ENCODE data around the gene GLB1L3.

DNA sequence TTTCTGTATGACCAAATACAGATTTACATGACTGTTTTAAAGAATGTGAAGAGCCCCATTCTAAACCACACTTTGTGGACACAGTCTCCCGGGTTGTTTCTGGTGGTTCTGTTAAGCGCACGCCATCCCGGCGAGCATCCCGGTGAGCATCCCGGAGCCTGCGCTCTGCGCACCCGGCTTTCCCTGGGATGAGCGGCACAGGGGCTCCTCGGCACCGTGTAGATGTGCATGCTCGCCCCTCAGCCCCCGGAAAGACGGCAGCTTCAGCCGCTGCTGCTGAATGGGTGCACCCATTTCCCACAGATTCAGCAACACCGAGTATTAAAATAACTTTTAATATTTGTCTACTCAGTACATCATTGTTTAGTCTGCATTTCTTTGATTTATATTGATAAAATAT, 91.6 kb downstream of the GLB1L3 start:
- TF ChIP-seq ZNF24 (tag by site-specific recombination; IDR thresholded peaks at IDR 0.05) (no peak), ZBTB21 (tag by site-specific recombination; IDR thresholded peaks at IDR 0.05) (no peak), YY1 (tag by site-specific recombination; IDR thresholded peaks at IDR 0.05) (no peak), ZNF747 (tag by site-specific recombination; IDR thresholded peaks at IDR 0.05) (no peak), ZNF311 (tag by site-specific recombination; IDR thresholded peaks at IDR 0.05; ENCODE audit: borderline replicate concordance) (no peak), GLI4 (tag by site-specific recombination; IDR thresholded peaks at IDR 0.05) (no peak)
- TF ChIP-seq, protein P1, sequence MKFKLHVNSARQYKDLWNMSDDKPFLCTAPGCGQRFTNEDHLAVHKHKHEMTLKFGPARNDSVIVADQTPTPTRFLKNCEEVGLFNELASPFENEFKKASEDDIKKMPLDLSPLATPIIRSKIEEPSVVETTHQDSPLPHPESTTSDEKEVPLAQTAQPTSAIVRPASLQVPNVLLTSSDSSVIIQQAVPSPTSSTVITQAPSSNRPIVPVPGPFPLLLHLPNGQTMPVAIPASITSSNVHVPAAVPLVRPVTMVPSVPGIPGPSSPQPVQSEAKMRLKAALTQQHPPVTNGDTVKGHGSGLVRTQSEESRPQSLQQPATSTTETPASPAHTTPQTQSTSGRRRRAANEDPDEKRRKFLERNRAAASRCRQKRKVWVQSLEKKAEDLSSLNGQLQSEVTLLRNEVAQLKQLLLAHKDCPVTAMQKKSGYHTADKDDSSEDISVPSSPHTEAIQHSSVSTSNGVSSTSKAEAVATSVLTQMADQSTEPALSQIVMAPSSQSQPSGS (tag by site-specific recombination; IDR thresholded peaks at IDR 0.05; ENCODE audit: low read depth), result no peak
- TF ChIP-seq, protein P2, sequence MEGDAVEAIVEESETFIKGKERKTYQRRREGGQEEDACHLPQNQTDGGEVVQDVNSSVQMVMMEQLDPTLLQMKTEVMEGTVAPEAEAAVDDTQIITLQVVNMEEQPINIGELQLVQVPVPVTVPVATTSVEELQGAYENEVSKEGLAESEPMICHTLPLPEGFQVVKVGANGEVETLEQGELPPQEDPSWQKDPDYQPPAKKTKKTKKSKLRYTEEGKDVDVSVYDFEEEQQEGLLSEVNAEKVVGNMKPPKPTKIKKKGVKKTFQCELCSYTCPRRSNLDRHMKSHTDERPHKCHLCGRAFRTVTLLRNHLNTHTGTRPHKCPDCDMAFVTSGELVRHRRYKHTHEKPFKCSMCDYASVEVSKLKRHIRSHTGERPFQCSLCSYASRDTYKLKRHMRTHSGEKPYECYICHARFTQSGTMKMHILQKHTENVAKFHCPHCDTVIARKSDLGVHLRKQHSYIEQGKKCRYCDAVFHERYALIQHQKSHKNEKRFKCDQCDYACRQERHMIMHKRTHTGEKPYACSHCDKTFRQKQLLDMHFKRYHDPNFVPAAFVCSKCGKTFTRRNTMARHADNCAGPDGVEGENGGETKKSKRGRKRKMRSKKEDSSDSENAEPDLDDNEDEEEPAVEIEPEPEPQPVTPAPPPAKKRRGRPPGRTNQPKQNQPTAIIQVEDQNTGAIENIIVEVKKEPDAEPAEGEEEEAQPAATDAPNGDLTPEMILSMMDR (tag by site-specific recombination; IDR thresholded peaks at IDR 0.05), result no peak
